Stimulated activated CD4-positive, alpha-beta T cell treated with anti-CD3 and anti-CD28 coated beads, Interleukin-1b, Interleukin-23, amount 100 ng/mL, for 48 hours (primary cell): ENCODE measurements around the gene ANTKMT.

Experiments
- DNase-seq: peaks from one replicate; pipeline ENCODE4 v3.0.0-alpha.2; 2020

Gene ANTKMT

GRCh38 chr16:766008-766819 lies 45.3 kb downstream of the ANTKMT start:
- no peak for DNase-seq

- DNase-seq, result no peak
These were observed 46.1 kb downstream of the ANTKMT start for GRCh38 chr16:766820-767640.

- no peak for DNase-seq
These were observed 46.8 kb downstream of the ANTKMT start for GRCh38 chr16:767743-768235.

- no peak for DNase-seq
These were observed 47.5 kb downstream of the ANTKMT start for GRCh38 chr16:768428-768827.

- no peak for DNase-seq
These were observed 48.3 kb downstream of the ANTKMT start for GRCh38 chr16:769184-769784.

- no peak for DNase-seq
These were observed 49.0 kb downstream of the ANTKMT start for GRCh38 chr16:769934-770333.

- no peak for DNase-seq
These were observed 49.5 kb downstream of the ANTKMT start for GRCh38 chr16:770411-770810.
